Daoy (cell line): Measurements from ENCODE around the gene TIAM2. TPM values are rescaled to one million over a fixed set of nuclear protein-coding genes. Genes with fewer than 3 reads are reported as not detected.

Experiments used
- DNase-seq: peaks from one replicate; pipeline ENCODE4 v3.0.0-alpha.2; 2015; ENCODE audit warnings: low read depth
- total RNA-seq: library from RNA; depleted of rRNA; stranded (reverse); fragments of >200 nt; shearing (Covaris generic); gene quantifications from 2 replicates; pipeline ENCODE4 v1.2.3, GENCODE V29; 2014

TIAM2 gene
- total RNA-seq, 1 experiment from 2014 or later = 16.9 TPM

- DNase-seq = no peak
Observed at GRCh38 chr6:155061381-155061780, 66.3 kb downstream of the TIAM2 start.

- no peak for DNase-seq
Observed at GRCh38 chr6:155062866-155063341, 67.8 kb downstream of the TIAM2 start.

- DNase-seq = no peak
Observed at GRCh38 chr6:155064303-155064702, 69.2 kb downstream of the TIAM2 start.

DNA sequence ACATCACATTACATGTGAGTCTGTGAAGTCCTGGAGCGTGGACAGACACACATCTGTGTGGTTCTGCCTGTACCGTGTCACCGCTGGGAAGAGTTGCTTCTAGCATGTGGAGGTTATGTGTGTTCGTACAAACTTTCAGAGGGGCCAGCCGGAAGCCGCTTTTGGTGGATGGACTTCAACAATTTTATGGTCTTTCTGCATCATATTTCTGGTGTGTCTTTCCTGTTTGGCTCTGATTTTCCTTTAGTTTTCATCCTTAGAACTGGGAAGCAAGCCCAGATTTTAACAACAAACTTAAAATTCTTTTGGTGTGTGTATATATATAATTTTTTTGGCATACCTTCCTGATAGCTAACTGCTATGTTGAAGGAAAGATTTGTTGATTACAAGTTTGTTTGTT lies 71.2 kb downstream of the TIAM2 start:
- no peak for DNase-seq

DNA sequence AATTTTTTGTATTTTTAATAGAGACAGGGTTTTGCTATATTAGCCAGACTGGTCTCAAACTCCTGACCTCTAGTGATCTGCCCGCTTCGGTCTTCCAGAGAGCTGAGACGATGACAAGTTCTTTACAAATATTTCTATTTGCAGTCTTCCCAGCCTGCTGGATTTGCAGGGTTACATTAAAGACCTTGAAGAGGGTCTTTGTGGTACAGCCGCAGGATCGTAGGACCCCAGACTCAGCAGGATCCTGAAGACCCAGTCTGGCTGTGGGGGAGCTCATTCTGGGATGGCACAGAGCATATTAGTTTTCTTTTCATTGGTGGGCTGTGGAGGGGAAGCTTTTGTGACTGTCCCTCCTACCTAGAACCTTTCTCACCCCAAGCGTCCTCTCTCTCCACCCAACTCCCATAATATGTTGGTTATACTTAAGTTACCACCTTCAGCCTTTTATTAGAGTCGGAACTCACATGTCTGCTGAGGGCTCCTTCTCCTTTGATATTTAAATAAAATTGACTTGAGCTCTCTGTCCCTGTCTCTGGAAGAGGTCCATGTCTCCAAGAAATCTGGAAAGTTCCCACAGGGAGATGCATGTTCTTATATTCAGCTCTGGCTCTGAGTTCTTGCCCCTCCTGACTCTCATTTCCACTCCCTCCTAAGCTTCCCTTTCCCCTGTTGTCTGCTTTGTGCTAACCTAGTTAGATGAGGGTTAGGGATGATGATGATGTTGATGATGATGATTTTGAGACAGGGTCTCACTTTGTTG lies 72.0 kb downstream of the TIAM2 start:
- DNase-seq = no peak

DNA sequence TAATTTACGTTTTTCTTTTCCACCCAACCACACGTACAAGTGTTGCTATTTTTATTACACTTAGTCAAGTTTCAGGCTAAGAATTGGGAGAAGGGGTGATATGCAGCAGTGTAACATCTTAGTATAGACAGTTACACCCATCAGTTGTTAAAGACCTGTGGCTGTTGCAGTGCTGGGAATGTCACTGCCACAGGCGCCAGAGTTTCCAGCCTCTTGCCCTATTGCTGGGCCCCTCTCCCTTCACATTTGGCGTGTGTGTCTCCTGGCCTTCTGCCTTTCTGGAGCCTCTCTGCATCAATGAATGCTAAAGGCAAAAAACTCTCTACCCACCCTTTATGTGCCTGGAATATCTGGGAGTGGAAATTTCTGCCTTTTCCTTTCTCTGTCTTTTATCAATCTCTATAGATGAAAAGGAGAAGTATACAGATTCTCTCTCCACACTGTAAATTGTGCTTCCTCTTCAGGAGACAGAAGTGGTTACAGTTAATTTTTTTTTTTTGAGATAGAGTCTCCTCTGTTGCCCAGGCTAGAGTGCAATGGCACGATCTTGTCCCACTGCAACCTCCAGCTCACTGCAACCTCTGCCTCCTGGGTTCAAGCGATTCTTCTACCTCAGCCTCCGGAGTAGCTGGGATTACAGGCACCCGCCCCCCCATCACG lies 73.0 kb downstream of the TIAM2 start:
- DNase-seq = no peak

GRCh38 chr6:155069543-155069942 lies 74.4 kb downstream of the TIAM2 start:
- no peak for DNase-seq

DNA sequence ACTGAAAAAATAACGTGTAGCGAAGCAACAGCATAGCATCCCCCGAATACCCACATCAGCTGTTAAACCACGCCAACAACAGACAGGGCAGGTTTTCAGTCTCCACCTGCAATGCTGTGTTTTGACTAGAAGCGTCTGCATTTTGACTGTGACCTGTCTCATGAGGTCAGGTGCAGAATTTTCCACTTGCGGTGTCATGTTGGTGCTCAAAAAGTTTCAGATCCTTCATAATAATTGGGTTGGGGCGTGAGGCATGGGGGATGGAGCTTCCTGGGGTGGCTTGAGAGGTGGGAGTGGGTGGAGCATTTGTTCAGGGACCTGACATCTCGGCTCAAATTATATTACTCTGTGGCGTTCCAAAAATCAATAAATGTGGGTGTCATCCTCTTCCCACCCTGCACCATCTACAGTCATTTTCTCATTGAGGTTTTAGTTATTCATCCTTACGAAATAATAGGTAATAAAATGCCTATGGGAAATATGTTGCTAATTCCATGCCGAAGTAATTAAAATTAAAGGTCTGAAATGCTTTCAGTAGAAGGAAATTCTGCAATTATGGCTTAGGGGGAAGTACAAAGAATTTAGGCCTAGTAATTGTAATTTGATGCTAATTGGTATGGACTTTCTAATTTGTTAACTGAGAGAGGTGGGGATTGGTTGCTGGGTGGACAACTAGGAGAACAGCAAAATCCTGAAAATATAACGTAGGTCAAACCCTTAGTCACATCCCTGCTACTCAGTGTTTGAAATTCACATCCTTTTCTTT lies 81.0 kb downstream of the TIAM2 start:
- no peak for DNase-seq

DNA sequence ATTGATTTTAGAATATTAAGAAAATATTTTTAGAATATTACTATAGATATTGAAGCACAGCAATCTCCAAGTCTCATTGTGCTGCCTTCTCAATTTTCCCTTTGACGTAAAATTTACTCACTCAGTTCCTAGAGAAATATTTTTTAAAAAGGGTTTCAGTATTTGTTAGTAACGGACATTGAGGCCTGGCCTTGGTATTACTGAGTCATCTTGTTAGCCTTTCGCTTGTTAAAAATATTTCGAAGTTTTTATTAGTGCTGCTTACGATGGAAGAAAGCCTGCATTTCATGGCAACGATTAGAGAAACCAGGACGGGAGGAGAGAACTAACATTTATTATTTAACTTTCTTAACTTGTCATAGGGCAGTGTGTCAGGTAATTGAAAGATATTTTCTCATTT lies 82.2 kb downstream of the TIAM2 start:
- no peak for DNase-seq

DNA sequence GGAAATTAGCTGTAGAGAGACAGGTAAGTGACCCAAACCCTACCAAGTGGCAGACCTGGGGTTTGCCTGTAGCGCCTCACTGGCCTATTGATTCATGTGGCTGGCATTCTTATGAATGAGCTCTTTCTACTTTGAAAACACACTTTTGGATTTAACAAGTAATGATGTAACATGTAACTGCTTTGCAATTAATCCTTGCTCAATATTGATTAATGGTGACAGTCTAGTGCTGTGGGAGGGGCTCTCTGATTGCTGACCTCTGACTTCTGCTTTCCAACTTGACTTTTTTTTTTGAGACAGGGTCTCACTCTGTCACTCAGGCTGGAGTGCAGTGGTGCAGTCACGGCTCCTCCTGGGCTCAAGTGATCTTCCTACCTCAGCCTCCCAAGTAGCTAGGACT lies 82.7 kb downstream of the TIAM2 start:
- no peak for DNase-seq

- no peak for DNase-seq
Observed at GRCh38 chr6:155078331-155078745, 83.2 kb downstream of the TIAM2 start.

DNA sequence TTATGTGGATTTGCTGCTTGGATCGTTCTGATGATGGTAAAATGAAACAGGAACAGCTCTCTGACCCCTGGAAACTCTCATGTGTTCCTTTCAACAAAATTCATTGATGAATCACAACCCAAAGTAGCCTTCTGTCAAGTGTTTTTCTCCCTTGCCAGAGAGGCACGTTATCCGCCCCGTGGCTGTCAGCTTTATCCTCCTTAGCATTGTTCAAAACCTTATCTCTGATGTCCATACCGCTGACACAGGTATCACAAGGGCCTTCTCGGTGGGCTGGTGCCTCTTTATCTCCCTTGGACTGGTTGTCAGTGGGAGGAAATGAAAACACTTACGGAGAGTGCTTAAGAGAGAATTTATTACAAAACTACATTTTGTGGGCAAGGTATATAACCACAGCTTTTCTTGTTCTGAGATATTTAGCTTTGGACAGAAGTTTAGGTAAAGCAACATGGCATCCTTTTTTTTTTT lies 84.9 kb downstream of the TIAM2 start:
- peak; percentile 25 for DNase-seq

DNA sequence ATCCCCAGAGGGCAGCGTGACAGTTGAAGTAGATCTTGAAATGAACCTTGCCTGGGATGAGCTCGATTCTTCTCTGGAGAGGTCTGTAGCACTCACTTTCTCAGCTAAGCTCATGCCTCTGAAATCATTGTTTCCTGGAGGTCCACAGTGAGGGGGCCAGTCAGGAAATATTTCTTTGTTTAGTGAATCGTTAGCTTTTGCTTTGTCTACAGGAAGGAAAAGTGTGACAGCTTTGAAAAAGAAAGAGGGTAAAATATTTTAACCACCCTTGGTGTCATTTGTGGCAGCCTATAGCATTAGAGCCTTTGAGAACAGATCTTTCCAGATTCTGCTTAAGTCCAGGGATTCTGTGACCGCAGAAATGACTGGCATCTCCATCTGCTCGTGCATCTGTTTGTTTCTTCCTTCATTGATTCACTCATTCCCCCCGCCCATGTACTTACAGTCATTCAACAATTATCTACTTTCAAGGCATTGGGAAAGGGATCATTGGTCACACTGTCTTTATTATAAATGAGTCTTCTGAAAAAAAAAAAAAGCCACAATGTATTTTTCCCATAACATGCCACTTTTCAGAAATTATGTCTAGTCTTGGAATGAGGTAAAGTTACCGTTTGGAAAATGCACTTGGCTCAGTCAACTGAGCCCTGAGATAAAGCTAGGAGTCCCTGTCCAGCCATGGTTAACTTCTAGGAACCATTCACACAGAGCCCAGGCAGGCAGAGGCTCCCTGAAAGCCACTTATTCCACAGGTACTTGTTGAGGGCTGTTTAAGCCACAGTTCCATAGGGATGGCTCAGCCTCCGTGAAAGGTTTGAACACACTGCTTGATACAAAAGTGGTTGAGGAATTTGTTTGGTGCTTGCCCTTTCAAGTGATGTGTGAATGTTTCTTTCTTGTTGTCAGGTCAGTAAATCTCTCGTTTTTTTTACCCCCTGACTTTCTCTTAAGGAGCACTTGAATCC lies 86.0 kb downstream of the TIAM2 start:
- no peak for DNase-seq

DNA sequence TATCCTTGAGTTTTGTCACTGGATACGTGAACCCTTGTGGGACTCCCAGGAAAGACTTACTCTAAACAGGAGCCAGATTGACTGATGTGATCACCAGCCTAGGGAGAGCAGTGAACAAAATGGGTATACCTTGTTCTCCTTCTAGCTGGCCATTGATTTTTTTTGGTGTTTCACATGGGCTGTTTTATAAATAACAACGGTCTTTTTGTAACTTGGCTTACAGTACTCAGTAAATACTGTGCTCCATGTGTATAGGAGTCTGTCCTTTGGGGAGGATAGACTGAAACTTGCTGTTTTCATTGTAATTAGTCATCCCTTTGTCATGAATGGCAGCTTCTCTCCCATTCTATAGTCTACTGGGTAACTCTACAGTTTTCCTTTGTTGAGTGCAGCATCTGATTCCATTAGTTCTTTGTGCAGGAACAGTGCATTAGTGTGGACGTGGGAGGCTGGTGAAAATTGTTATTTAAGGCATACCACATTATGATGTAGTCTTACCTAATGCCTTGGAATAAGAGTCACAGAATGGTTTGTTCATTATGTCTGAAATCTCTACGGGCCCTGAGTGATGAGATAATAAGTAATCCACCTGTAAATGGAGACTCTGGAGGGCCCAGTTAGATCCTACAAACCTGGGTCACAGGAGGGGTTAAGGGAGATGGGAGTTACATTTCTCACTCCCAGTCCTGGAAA lies 89.5 kb downstream of the TIAM2 start:
- DNase-seq = peak; percentile 44

DNA sequence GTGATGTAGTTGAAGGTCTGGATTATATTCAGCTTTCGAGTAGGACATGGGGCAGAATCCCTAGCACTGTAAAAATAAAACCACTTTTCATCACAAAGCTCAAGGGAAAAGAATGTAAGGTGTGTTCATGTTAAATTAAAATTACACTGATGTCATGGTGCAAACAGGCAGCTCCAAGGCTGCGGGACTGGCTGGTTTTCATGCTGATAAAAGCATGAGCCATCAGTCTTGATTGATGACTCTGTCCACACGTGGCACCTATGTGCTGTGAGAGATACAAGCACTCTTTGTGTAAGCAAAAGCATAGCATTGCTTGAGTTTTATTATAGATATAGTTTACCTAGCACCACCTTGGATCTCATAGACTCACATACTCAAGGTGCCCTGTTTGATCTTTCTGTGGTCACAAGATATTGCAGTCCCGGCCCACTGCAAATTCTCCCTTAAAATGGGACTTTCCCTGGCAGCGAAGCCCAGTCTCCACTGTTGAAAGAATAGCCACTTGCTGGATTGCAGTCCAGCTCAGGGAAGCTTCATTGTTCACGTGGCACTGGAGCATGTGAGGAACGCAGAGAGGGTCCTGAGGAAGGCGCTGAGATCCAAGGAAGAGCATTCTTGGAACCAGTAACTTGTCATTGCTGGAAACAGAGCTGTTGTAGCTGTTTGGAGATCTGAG lies 90.6 kb downstream of the TIAM2 start:
- DNase-seq = peak; percentile 94

DNA sequence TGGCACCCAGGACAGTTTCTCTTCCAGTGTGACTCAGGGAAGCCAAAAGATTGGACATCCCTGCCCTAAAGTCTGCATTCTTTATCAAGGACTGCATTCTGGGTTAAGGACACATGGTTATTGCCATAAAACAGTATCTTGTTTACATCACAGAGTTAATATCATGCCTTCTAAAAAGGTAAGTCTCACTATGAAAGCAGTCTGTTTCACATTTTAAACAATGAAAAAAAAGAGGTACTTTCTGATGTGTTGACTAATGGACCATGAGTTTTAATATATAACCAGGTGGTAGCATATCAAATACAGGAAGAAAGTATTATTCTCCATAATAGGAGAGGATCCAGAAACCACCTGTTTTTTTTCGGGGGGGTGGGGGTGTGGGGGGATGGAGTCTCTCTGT lies 93.7 kb downstream of the TIAM2 start:
- DNase-seq = no peak

GRCh38 chr6:155089746-155090145 lies 94.6 kb downstream of the TIAM2 start:
- no peak for DNase-seq

- no peak for DNase-seq
Observed at GRCh38 chr6:155090166-155090565, 95.1 kb downstream of the TIAM2 start.

- no peak for DNase-seq
Observed at GRCh38 chr6:155091756-155092155, 96.6 kb downstream of the TIAM2 start.

DNA sequence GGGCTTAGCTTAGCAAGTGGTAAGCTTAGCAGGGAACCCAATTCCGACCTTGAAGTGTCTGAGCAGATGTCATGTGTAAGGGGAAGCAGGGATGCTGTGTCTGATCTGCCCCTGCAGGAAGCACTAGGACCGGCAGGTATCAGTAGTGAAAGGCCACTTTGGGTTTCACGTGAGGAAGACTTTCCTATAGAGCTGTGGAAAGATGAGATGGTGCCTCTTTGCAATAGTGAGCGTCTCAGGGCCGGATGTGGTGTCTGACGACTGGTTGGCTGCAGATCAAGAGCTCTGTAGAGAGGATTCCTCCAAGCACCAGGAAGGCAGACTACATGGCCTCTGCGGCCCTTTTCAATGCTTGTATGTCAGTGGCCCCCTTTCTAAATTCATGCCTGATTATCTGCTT lies 98.3 kb downstream of the TIAM2 start:
- DNase-seq = peak; percentile 73
